Amygdala (tissue), 56 donors: ENCODE results near the gene RBM47.
"Not testable (repeated sequence)": the region's sequence is repeated elsewhere in the genome, so short reads cannot be mapped to it uniquely, and the experiment has no call there.

ENCODE experiments used
- DNase-seq, 56 donors: peaks; one replicate each; lab custom pipeline; 2025; lab: John Stamatoyannopoulos, UW

The RBM47 gene

DNA sequence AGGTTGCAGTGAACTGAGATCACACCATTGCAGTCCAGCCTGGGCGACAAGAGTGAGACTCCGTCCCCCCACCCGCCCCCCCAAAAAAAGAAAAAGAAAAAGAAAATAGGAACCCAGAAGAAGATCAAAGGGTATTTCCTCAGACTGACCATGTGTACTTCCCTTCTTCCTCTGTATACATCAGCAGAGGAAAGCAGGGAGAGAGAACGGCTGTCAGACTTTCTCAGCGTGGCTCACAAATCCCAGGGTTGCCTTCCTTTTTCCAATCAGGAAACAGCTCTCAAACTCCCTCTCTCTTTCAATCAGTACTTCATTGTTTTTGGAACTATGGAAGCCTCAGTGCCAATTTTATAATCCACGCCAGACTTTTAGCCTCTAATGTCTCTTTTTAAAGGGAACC is 235.4 kb downstream of the RBM47 start:
- no peak for DNase-seq

DNA sequence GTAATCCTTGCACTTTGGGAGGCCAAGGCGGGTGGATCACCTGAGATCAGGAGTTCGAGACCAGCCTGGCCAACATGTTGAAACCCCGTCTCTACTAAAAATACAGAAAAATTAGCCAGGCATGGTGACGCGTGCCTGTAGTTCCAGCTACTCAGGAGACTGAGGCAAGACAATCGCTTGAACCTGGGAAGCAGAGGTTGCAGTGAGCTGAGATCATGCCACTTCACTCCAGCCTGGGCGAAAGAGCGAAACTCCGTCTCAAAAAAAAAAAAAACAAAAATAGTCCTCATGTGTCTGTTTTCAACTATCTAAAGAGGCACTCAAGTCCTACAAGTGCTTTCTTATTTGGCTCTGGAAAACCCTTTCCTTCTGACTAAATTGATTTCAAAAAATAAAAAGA is 237.4 kb downstream of the RBM47 start:
- DNase-seq = not testable (repeated sequence)

GRCh38 chr4:40389986-40390385 is 239.7 kb downstream of the RBM47 start:
- no peak for DNase-seq

DNA sequence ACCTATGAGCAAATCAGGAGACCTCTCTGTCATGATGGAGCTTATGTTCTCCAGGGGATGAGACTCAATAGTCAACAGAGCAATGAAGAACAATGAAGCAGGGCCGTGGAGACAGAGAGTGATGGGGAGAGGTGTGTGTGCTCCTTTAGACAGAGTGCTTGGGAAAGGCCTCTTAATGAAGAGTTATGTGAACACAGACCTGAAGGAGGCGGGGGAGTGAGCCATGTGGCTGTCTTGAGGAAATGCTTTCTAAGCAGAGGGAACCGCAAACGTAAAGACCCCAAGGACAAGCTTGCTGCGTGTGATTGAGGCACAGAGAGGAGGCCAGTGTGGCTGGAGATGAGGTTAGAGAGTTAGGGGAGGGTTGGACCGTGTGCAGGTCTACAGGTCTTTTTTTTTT is 241.4 kb downstream of the RBM47 start:
- no peak for DNase-seq

- no peak for DNase-seq
These were observed 249.0 kb downstream of the RBM47 start for GRCh38 chr4:40380647-40381046.

DNA sequence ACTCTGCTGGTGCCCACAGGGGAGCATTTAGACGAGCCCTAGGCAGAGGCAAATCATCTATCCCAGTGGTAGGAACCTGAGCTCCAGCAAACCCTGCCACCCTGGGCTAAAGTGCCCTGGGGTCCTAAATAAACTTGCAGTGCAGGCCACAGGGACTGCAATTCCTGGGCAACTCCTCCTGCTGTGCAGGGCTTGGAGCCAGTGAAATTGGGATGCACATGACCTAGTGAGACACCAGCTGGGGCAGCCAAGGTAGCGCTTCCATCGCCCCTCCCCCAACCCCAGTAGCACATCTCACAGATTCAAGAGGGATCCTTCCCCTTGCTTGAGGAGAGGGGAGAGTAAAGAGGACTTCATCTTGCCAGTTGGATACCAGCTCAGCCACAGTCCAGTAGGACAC is 250.4 kb downstream of the RBM47 start:
- DNase-seq = no peak

GRCh38 chr4:40378619-40379018 is 251.0 kb downstream of the RBM47 start:
- DNase-seq = no peak

- DNase-seq = no peak
These were observed 251.9 kb downstream of the RBM47 start for GRCh38 chr4:40377512-40378365.

- DNase-seq = no peak
These were observed 254.0 kb downstream of the RBM47 start for GRCh38 chr4:40375620-40376019.

DNA sequence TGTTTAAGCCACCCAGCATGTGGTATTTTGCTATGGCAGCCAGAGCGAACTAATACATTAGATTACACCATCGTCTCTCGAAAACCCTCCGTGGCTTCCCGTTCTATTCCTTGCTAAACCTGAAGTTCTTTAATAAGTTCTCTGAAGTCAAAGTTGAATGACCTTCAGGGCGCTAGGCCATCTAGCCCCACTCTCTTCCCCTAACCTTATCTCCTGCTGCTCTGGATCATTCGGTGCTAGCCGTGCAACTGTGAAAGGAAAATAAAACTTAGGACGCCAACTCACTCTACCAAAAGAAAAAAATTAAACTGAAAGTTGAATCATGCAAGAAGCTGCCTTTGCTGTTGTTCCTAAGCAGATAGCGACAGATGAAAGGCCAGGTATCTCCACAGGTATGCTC is 254.6 kb downstream of the RBM47 start:
- no peak for DNase-seq

DNA sequence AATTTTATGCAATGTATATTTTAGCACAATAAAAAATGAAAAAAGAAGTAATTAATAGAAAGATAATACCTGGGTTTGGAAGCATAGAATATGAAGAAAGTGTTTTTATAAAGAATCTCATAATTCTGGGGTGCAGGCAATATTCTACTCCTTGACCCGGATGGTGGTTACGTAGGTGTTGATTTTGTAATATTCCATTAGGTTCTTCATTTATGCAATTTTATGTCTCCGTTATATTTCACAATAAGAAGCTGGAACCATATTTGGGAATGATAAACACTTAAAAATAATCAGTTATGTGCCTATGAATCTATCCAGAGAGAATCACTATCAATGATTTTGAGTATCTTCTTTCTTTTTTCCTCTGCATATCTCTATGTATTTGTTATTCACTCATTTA is 256.0 kb downstream of the RBM47 start:
- DNase-seq = no peak
